Activated naive CD4-positive, alpha-beta T cell treated with anti-CD3 and anti-CD28 coated beads, Interleukin-2, amount 10 ng/mL, durations not matched to agents 7 days and 5 days (primary cell): ENCODE data around the gene RAE1.

Source experiments
- CTCF ChIA-PET: fragments of 350-600 bp; sonication (Branson Sonifier 250); formaldehyde crosslinking; loops from one replicate; lab custom pipeline; 2021; ENCODE audit warnings: antibody characterized with exemption; lab: Charles Lee
- DNase-seq: peaks from one replicate; pipeline ENCODE4 v3.0.0-alpha.2; 2020
- H3K27ac Mint-ChIP-seq: one replicate; pipeline ENCODE4 v1.8.0; 2021; ENCODE audit warnings: mild to moderate bottlenecking, moderate library complexity, mixed read lengths
- H3K27me3 Mint-ChIP-seq: one replicate; pipeline ENCODE4 v1.8.0; 2021; ENCODE audit warnings: mild to moderate bottlenecking, mixed read lengths
- H3K36me3 Mint-ChIP-seq: one replicate; pipeline ENCODE4 v1.8.0; 2021; ENCODE audit warnings: mixed read lengths
- H3K4me1 Mint-ChIP-seq: one replicate; pipeline ENCODE4 v1.8.0; 2021; ENCODE audit warnings: mixed read lengths
- H3K4me3 Mint-ChIP-seq: one replicate; pipeline ENCODE4 v1.8.0; 2021; ENCODE audit warnings: mild to moderate bottlenecking, moderate library complexity, mixed read lengths
- H3K9me3 Mint-ChIP-seq: one replicate; pipeline ENCODE4 v1.8.0; 2021; ENCODE audit warnings: mixed read lengths

RAE1 gene

GRCh38 chr20:57391439-57392301 is 40.6 kb downstream of the RAE1 start:
- H3K27ac Mint-ChIP-seq: peak overlapping the region; percentile 95

GRCh38 chr20:57392512-57393271 is 41.6 kb downstream of the RAE1 start:
- no peaks in the 10 kb centered on the region for H3K27me3 Mint-ChIP-seq
- CTCF ChIA-PET: interaction anchor here (0.7 to 1.9 kb wide), 6 partner anchors 9 to 106 kb away, joined by 3 to 4 read pairs (median 4); no protein-coding TSS in a partner anchor
- DNase-seq: peak; percentile 93
- peaks cover 55% of the 10 kb centered on the region for H3K36me3 Mint-ChIP-seq
- H3K27ac Mint-ChIP-seq: peak overlapping the region; percentile 95
- peak overlapping the region; percentile 97 for H3K4me3 Mint-ChIP-seq
- peaks cover 68% of the 10 kb centered on the region for H3K4me1 Mint-ChIP-seq
- H3K9me3 Mint-ChIP-seq: no peaks in the 10 kb centered on the region

More at GRCh38 chr20:57391439-57392301, 40.6 kb downstream of the RAE1 start:
- peaks cover 58% of the 10 kb centered on the region for H3K4me1 Mint-ChIP-seq
- CTCF ChIA-PET: interaction anchor here (0.7 to 1.9 kb wide), 8 partner anchors 10 to 107 kb away, joined by 3 to 8 read pairs (median 4); no protein-coding TSS in a partner anchor
- peak overlapping the region; percentile 97 for H3K4me3 Mint-ChIP-seq
- peaks cover 45% of the 10 kb centered on the region for H3K36me3 Mint-ChIP-seq
- DNase-seq: peak; percentile 45
- no peaks in the 10 kb centered on the region for H3K9me3 Mint-ChIP-seq
- no peaks in the 10 kb centered on the region for H3K27me3 Mint-ChIP-seq

GRCh38 chr20:57393321-57394120 is 42.5 kb downstream of the RAE1 start:
- no peak for DNase-seq
- Mint-ChIP-seq H3K27ac (peak overlapping the region; percentile 95), H3K27me3 (no peaks in the 10 kb centered on the region), H3K4me3 (peak overlapping the region; percentile 97), H3K36me3 (peaks cover 61% of the 10 kb centered on the region), H3K9me3 (no peaks in the 10 kb centered on the region), H3K4me1 (peaks cover 74% of the 10 kb centered on the region)
- CTCF ChIA-PET: interaction anchor here (1.5 kb wide), 1 partner anchor 42 kb away, joined by 3 read pairs; no protein-coding TSS in a partner anchor

GRCh38 chr20:57394121-57395082 is 43.3 kb downstream of the RAE1 start:
- Mint-ChIP-seq H3K27ac (peak overlapping the region; percentile 95), H3K9me3 (no peaks in the 10 kb centered on the region), H3K4me1 (peaks cover 77% of the 10 kb centered on the region), H3K27me3 (no peaks in the 10 kb centered on the region), H3K4me3 (peak overlapping the region; percentile 97), H3K36me3 (peaks cover 70% of the 10 kb centered on the region)
- DNase-seq: no peak
- CTCF ChIA-PET: no interaction called here

- Mint-ChIP-seq H3K36me3 (peaks cover 77% of the 10 kb centered on the region), H3K4me3 (peak overlapping the region; percentile 97), H3K9me3 (no peaks in the 10 kb centered on the region), H3K27me3 (no peaks in the 10 kb centered on the region), H3K27ac (peak overlapping the region; percentile 68), H3K4me1 (peaks cover 77% of the 10 kb centered on the region)
- no peak for DNase-seq
- CTCF ChIA-PET: interaction anchor here (0.8 to 4.9 kb wide), 3 partner anchors 16 to 100 kb away, joined by 3 to 26 read pairs (median 3); no protein-coding TSS in a partner anchor
These were observed 44.3 kb downstream of the RAE1 start for GRCh38 chr20:57395111-57395966.

- H3K27ac Mint-ChIP-seq: peak overlapping the region; percentile 97
- CTCF ChIA-PET: interaction anchor here (0.8 to 4.9 kb wide), 3 partner anchors 17 to 99 kb away, joined by 3 to 26 read pairs (median 3); no protein-coding TSS in a partner anchor
- H3K27me3 Mint-ChIP-seq: no peaks in the 10 kb centered on the region
- peak overlapping the region; percentile 77 for H3K4me3 Mint-ChIP-seq
- H3K36me3 Mint-ChIP-seq: peaks cover 87% of the 10 kb centered on the region
- H3K9me3 Mint-ChIP-seq: no peaks in the 10 kb centered on the region
- H3K4me1 Mint-ChIP-seq: peaks cover 81% of the 10 kb centered on the region
- DNase-seq: no peak
These were observed 45.3 kb downstream of the RAE1 start for GRCh38 chr20:57396212-57396983.

- DNase-seq: no peak
- Mint-ChIP-seq H3K4me1 (peaks cover 89% of the 10 kb centered on the region), H3K27ac (peak overlapping the region; percentile 97), H3K4me3 (peak overlapping the region; percentile 77), H3K36me3 (peaks cover 91% of the 10 kb centered on the region), H3K27me3 (no peaks in the 10 kb centered on the region), H3K9me3 (no peaks in the 10 kb centered on the region)
- CTCF ChIA-PET: interaction anchor here (1.0 to 4.9 kb wide), 5 partner anchors 10 to 690 kb away, joined by 3 to 26 read pairs (median 11); no protein-coding TSS in a partner anchor
These were observed 46.1 kb downstream of the RAE1 start for GRCh38 chr20:57396984-57397692.

- CTCF ChIA-PET: interaction anchor here (0.7 to 4.9 kb wide), 7 partner anchors 10 to 690 kb away, joined by 3 to 26 read pairs (median 8); no protein-coding TSS in a partner anchor
- Mint-ChIP-seq H3K36me3 (peaks cover 91% of the 10 kb centered on the region), H3K4me3 (peak overlapping the region; percentile 77), H3K27ac (peak overlapping the region; percentile 97), H3K4me1 (peaks cover 94% of the 10 kb centered on the region), H3K9me3 (no peaks in the 10 kb centered on the region), H3K27me3 (no peaks in the 10 kb centered on the region)
- peak; percentile 69 for DNase-seq
These were observed 46.6 kb downstream of the RAE1 start for GRCh38 chr20:57397693-57398108.

- peak; percentile 95 for DNase-seq
- peaks cover 95% of the 10 kb centered on the region for H3K4me1 Mint-ChIP-seq
- peaks cover 91% of the 10 kb centered on the region for H3K36me3 Mint-ChIP-seq
- H3K27me3 Mint-ChIP-seq: no peaks in the 10 kb centered on the region
- CTCF ChIA-PET: interaction anchor here (0.6 to 4.9 kb wide), 11 partner anchors 11 to 689 kb away, joined by 3 to 26 read pairs (median 3); no protein-coding TSS in a partner anchor
- no peaks in the 10 kb centered on the region for H3K9me3 Mint-ChIP-seq
- peak overlapping the region; percentile 97 for H3K27ac Mint-ChIP-seq
- H3K4me3 Mint-ChIP-seq: peak overlapping the region; percentile 77
These were observed 47.3 kb downstream of the RAE1 start for GRCh38 chr20:57398231-57398821.

- H3K4me1 Mint-ChIP-seq: peaks cover 96% of the 10 kb centered on the region
- peak overlapping the region; percentile 97 for H3K27ac Mint-ChIP-seq
- DNase-seq: no peak
- H3K4me3 Mint-ChIP-seq: peak overlapping the region; percentile 77
- CTCF ChIA-PET: interaction anchor here (0.6 to 4.9 kb wide), 8 partner anchors 11 to 97 kb away, joined by 3 to 26 read pairs (median 6); no protein-coding TSS in a partner anchor
- no peaks in the 10 kb centered on the region for H3K27me3 Mint-ChIP-seq
- H3K36me3 Mint-ChIP-seq: peaks cover 88% of the 10 kb centered on the region
- no peaks in the 10 kb centered on the region for H3K9me3 Mint-ChIP-seq
These were observed 48.0 kb downstream of the RAE1 start for GRCh38 chr20:57398901-57399535.
